H1 (cell line): Measurements from ENCODE around the gene IGF2R. TPM values are rescaled to one million over a fixed set of nuclear protein-coding genes. Genes with fewer than 3 reads are reported as not detected.

Source experiments
- CTCF ChIA-PET: fragments of 300-600 bp; sonication (Branson Sonifier 250); formaldehyde crosslinking; loops from one replicate; lab custom pipeline; 2021; ENCODE audit not compliant: partially characterized antibody; lab: Charles Lee
- POLR2A ChIA-PET: fragments of 300-600 bp; sonication (Branson Sonifier 250); formaldehyde crosslinking; loops from one replicate; lab custom pipeline; 2021; ENCODE audit warnings: inconsistent platforms; ENCODE audit not compliant: partially characterized antibody; lab: Charles Lee
- DNase-seq, 2 experiments: peaks; one replicate each; pipeline versions ENCODE4 v3.0.0 to v3.0.0-alpha.2; 2010 to 2022; ENCODE audit warnings: low spot score in 2 of 2, low read depth in 1 of 2, mixed read lengths in 1 of 2
- FAIRE-seq: peaks from 2 replicates; lab custom pipeline; 2011; peaks lifted over from hg19 to GRCh38; lab: Jason Lieb, UNC
- H2AFZ ChIP-seq: 2 replicates; pipeline ENCODE4 v1.8.1; 2012; ENCODE audit warnings: low read length, inconsistent platforms
- H2AK5ac ChIP-seq: 2 replicates; pipeline ENCODE4 v1.6.1; 2013; ENCODE audit warnings: low read depth, low read length
- H2BK120ac ChIP-seq: replicated peaks from 2 replicates; pipeline ENCODE3; 2013; ENCODE audit warnings: low read depth, low read length, inconsistent platforms
- H2BK12ac ChIP-seq: 2 replicates; pipeline ENCODE4 v1.6.1; 2013; ENCODE audit warnings: low read depth, low read length
- H2BK15ac ChIP-seq: 2 replicates; pipeline ENCODE4 v1.6.1; 2013; ENCODE audit warnings: low read length
- H2BK20ac ChIP-seq: 2 replicates; pipeline ENCODE4 v1.6.1; 2013; ENCODE audit warnings: low read length
- H2BK5ac ChIP-seq: 2 replicates; pipeline ENCODE4 v1.6.1; 2013; ENCODE audit warnings: low read depth, low read length
- H3K14ac ChIP-seq: 2 replicates; pipeline ENCODE4 v1.6.1; 2013; ENCODE audit warnings: inconsistent platforms; ENCODE audit not compliant: insufficient read length
- H3K18ac ChIP-seq: 2 replicates; pipeline ENCODE4 v1.6.1; 2013; ENCODE audit warnings: low read length; ENCODE audit errors: extremely low read depth
- H3K23ac ChIP-seq: 2 replicates; pipeline ENCODE4 v1.6.1; 2013; ENCODE audit warnings: inconsistent platforms; ENCODE audit not compliant: insufficient read length
- H3K23me2 ChIP-seq: 2 replicates; pipeline ENCODE4 v1.6.1; 2013; ENCODE audit warnings: low read depth, low read length
- H3K27ac ChIP-seq: 2 replicates; pipeline ENCODE4 v1.6.1; 2011; ENCODE audit warnings: low read depth, low read length, inconsistent platforms
- H3K27me3 ChIP-seq, 4 experiments: replicated peaks in 1 of 4; 1 replicate in 1 of 4; 2 replicates in 3 of 4; pipeline versions ENCODE4 v1.6.1 to v1.8.1; 2011 to 2013; ENCODE audit warnings: low read length in 3 of 4, mild to moderate bottlenecking in 3 of 4, inconsistent platforms in 2 of 4, mixed read lengths in 2 of 4, moderate library complexity in 1 of 4; ENCODE audit not compliant: control insufficient read depth in 3 of 4, insufficient read depth in 3 of 4; ENCODE audit errors: extremely low read depth in 1 of 4
- H3K36me3 ChIP-seq, 4 experiments: 2 replicates each; pipeline versions ENCODE4 v1.6.1 to v1.8.1; 2011 to 2013; ENCODE audit warnings: mild to moderate bottlenecking in 4 of 4, low read length in 3 of 4, moderate library complexity in 2 of 4, control low read depth in 1 of 4, inconsistent platforms in 1 of 4; ENCODE audit not compliant: insufficient read depth in 4 of 4, control insufficient read depth in 2 of 4
- H3K4ac ChIP-seq: replicated peaks from 2 replicates; pipeline ENCODE3; 2013; ENCODE audit warnings: low read length, low read depth, mixed read lengths, inconsistent platforms; ENCODE audit not compliant: insufficient read length
- H3K4me1 ChIP-seq, 4 experiments: replicated peaks in 1 of 4; 1 replicate in 1 of 4; 2 replicates in 3 of 4; pipeline versions ENCODE4 v1.6.1 to v1.8.1; 2011 to 2013; ENCODE audit warnings: low read length in 3 of 4, inconsistent platforms in 2 of 4, mixed read lengths in 1 of 4; ENCODE audit not compliant: insufficient read depth in 4 of 4, control insufficient read depth in 3 of 4
- H3K4me2 ChIP-seq, 2 experiments: 2 replicates each; pipeline versions ENCODE4 v1.6.1 to v1.8.1; 2011 to 2013; ENCODE audit warnings: low read depth in 2 of 2, low read length in 2 of 2, control low read depth in 1 of 2, inconsistent platforms in 1 of 2, mild to moderate bottlenecking in 1 of 2; ENCODE audit not compliant: insufficient read depth in 1 of 2
- H3K4me3 ChIP-seq, 4 experiments: fragments of 200-600, 300-600 bp in 1 of 4; sonication (generic), shearing (Covaris generic), sonication (Bioruptor Twin) in 1 of 4; 2 replicates each; pipeline versions ENCODE4 v1.5.1 to v1.8.1; 2011 to 2016; ENCODE audit warnings: low read length in 4 of 4, low read depth in 3 of 4, control low read depth in 2 of 4, inconsistent platforms in 2 of 4, mild to moderate bottlenecking in 2 of 4, mixed read lengths in 1 of 4, moderate library complexity in 1 of 4; ENCODE audit not compliant: insufficient read depth in 2 of 4; ENCODE audit errors: extremely low read depth in 1 of 4
- H3K56ac ChIP-seq: replicated peaks from 2 replicates; pipeline ENCODE3; 2013; ENCODE audit warnings: low read depth, mild to moderate bottlenecking, mixed read lengths, low read length, inconsistent platforms; ENCODE audit not compliant: insufficient read length
- H3K79me1 ChIP-seq: 2 replicates; pipeline ENCODE4 v1.6.1; 2013; ENCODE audit warnings: low read depth, low read length, control low read depth
- H3K79me2 ChIP-seq, 2 experiments: 2 replicates each; pipeline versions ENCODE4 v1.6.1 to v1.8.1; 2012 to 2013; ENCODE audit warnings: low read length in 2 of 2, mild to moderate bottlenecking in 2 of 2, inconsistent platforms in 1 of 2; ENCODE audit not compliant: insufficient read depth in 2 of 2, control insufficient read depth in 1 of 2
- H3K9ac ChIP-seq, 4 experiments: replicated peaks in 1 of 4; 1 replicate in 1 of 4; 2 replicates in 3 of 4; pipeline versions ENCODE4 v1.6.1 to v1.8.1; 2011 to 2013; ENCODE audit warnings: low read depth in 3 of 4, low read length in 3 of 4, control low read depth in 2 of 4, mild to moderate bottlenecking in 2 of 4, moderate library complexity in 2 of 4, inconsistent platforms in 1 of 4; ENCODE audit errors: extremely low read depth in 1 of 4
- H3K9me3 ChIP-seq, 2 experiments: 2 replicates each; pipeline versions ENCODE4 v1.6.1 to v1.8.1; 2012 to 2013; ENCODE audit warnings: mild to moderate bottlenecking in 2 of 2, moderate library complexity in 2 of 2, control low read depth in 1 of 2, inconsistent platforms in 1 of 2, low read depth in 1 of 2, low read length in 1 of 2, mixed read lengths in 1 of 2; ENCODE audit not compliant: insufficient read depth in 2 of 2
- H4K20me1 ChIP-seq, 2 experiments: replicated peaks in 1 of 2; 2 replicates each; pipeline versions ENCODE3 to v1.8.1; 2011 to 2013; ENCODE audit warnings: inconsistent platforms in 2 of 2, low read length in 2 of 2, mild to moderate bottlenecking in 1 of 2; ENCODE audit not compliant: insufficient read depth in 2 of 2, control insufficient read depth in 1 of 2
- H4K5ac ChIP-seq: 2 replicates; pipeline ENCODE4 v1.6.1; 2013; ENCODE audit warnings: low read length, low read depth, mixed read lengths, inconsistent platforms; ENCODE audit not compliant: insufficient read length
- H4K8ac ChIP-seq: 2 replicates; pipeline ENCODE4 v1.8.0; 2013; ENCODE audit warnings: mild to moderate bottlenecking, moderate library complexity, low read length, inconsistent platforms; ENCODE audit not compliant: insufficient read depth; ENCODE audit errors: extremely low read depth
- H4K91ac ChIP-seq: replicated peaks from 2 replicates; pipeline ENCODE3; 2013; ENCODE audit warnings: low read length, mixed read lengths, inconsistent platforms; ENCODE audit not compliant: insufficient read length
- POLR2AphosphoS5 ChIP-seq: IDR thresholded peaks from 2 replicates; pipeline ENCODE4 v1.6.1; 2011; ENCODE audit warnings: low read depth, low read length
- WGBS, 2 experiments: shearing (Covaris generic) in 1 of 2; methylation state at CpG; one replicate each; pipeline versions ENCODE4 v1.1.6 to v1.1.7; 2013 to 2015; ENCODE audit warnings: low lambda C conversion rate in 2 of 2, mixed read lengths in 2 of 2, inconsistent platforms in 1 of 2, low coverage in 1 of 2, missing lambda C conversion rate in 1 of 2; ENCODE audit not compliant: insufficient replicate concordance in 2 of 2, insufficient coverage in 1 of 2, insufficient read length in 1 of 2; ENCODE audit errors: extremely low coverage in 1 of 2, missing lambda C conversion rate in 1 of 2; 5-methylcytosine and 5-hydroxymethylcytosine counted together
- polyA plus RNA-seq, 7 experiments: library from polyadenylated mRNA; depleted of rRNA in 3 of 7; stranded (reverse) in 5 of 7; unstranded in 2 of 7; fragments of >200 nt in 5 of 7; fragments of 200-250 nt in 2 of 7; gene quantifications; 1 replicate in 5 of 7; 2 replicates in 1 of 7; 4 replicates in 1 of 7; pipeline versions ENCODE4 v1.2.1 to v1.2.3, GENCODE V29; 2011 to 2013; ENCODE audit warnings: missing spikeins in 2 of 7, mixed read lengths in 2 of 7
- total RNA-seq: library from RNA; stranded (reverse); fragmentation: NEBNext Ultra II Directional; extraction: Animal tissue kit (Norgen Biotek cat#: 25700); gene quantifications from 2 replicates; pipeline ENCODE4 v1.2.1, GENCODE V29; 2021

IGF2R gene
- total and polyA plus RNA-seq, 2 of the 8 experiments (the other 6 are each of a cell fraction or from before 2014, with no cell fraction given), result 20.6 to 74.1 TPM

- Histone ChIP-seq H3K4me1 (no peaks in the 10 kb centered on the region), H3K18ac (no peak overlapping the region), H2BK120ac (no peak overlapping the region), H3K56ac (no peak overlapping the region), H3K14ac (no peak overlapping the region), H2AK5ac (no peak overlapping the region), H2BK20ac (no peak overlapping the region), H4K91ac (no peak overlapping the region), H3K9me3 (no peaks in the 10 kb centered on the region), H3K36me3 (no peaks in the 10 kb centered on the region), H2BK15ac (no peak overlapping the region), H3K9ac (no peak overlapping the region), H3K27ac (no peak overlapping the region), H4K8ac (no peak overlapping the region), H3K79me2 (no peaks in the 10 kb centered on the region; a peak in 1 of 4 replicates), H3K23ac (no peak overlapping the region), H2BK5ac (no peak overlapping the region), H3K23me2 (no peaks in the 10 kb centered on the region), H2BK12ac (no peak overlapping the region), H4K20me1 (no peaks in the 10 kb centered on the region), H3K4me2 (no peak overlapping the region), H3K27me3 (peaks cover 0 to 7% (median 0%) of the 10 kb centered on the region in 4 experiments; a peak in 1 of 7 replicates), H4K5ac (no peak overlapping the region), H3K79me1 (no peaks in the 10 kb centered on the region), H3K4ac (no peak overlapping the region), H2AFZ (no peak overlapping the region), H3K4me3 (no peak overlapping the region)
- POLR2A ChIA-PET, result no interaction called here
- no peak for TF ChIP-seq POLR2AphosphoS5
- WGBS, 2 experiments, result 85% methylated on average over 3 of the region's 3 CpGs; no CpG with 5 or more reads in 1 of the 2 experiments
- DNase-seq (no peak), FAIRE-seq (no peak)
- CTCF ChIA-PET, result no interaction called here
Measured at GRCh38 chr6:159963111-159963510, 5.8 kb upstream of the IGF2R start.
